ENCODE measurements around the gene BASP1. TPM values are rescaled to one million over a fixed set of nuclear protein-coding genes. Genes with fewer than 3 reads are reported as not detected.

The BASP1 gene
- total RNA-seq, 1 donor from 2014 or later, result 158 TPM

DNA sequence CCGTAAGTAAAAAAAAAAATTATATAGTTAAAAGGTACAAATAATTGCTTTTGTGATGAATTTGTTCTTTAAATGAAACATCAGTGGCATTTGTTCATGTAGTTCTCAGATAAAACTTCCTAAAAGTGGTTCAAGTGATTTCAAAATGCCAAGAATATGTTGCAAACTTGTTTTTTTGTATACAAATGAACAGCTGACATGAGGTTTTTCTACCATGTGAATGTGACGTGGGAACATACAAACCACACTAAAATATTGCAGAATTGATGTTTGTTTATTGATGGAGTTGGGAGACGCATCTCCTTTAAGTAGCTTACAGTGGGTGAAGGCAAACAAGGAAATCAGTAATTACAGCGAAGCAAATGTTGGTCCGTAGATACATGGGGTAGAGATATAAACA lies 16.9 kb downstream of the BASP1 start:
- peaks cover 15% of the 10 kb centered on the region for H3F3A ChIP-seq (ENCODE audit: low read depth)
- no peak overlapping the region for H3K27ac ChIP-seq
- H3K79me2 ChIP-seq (ENCODE audit: low read depth), result peaks cover 100% of the 10 kb centered on the region
- Mint-ChIP-seq H3K27ac (no peak overlapping the region), H3K36me3 (peaks cover 73% of the 10 kb centered on the region), H3K4me3 (no peak overlapping the region), H3K9me3 (peaks cover 65% of the 10 kb centered on the region), H3K4me1 (peaks cover 3% of the 10 kb centered on the region), H3K27me3 (ENCODE audit: insufficient read depth, low read depth) (peaks cover 3% of the 10 kb centered on the region)
- no peak overlapping the region for H3K4me3 ChIP-seq
- H3K36me3 ChIP-seq, result peaks cover 17% of the 10 kb centered on the region
- no peak overlapping the region for H3K4me2 ChIP-seq
- peaks cover 66% of the 10 kb centered on the region for H4K20me1 ChIP-seq (ENCODE audit: low read depth)
- no peaks in the 10 kb centered on the region for H3K9me3 ChIP-seq (ENCODE audit: low read depth)
- TF ChIP-seq, protein P1, sequence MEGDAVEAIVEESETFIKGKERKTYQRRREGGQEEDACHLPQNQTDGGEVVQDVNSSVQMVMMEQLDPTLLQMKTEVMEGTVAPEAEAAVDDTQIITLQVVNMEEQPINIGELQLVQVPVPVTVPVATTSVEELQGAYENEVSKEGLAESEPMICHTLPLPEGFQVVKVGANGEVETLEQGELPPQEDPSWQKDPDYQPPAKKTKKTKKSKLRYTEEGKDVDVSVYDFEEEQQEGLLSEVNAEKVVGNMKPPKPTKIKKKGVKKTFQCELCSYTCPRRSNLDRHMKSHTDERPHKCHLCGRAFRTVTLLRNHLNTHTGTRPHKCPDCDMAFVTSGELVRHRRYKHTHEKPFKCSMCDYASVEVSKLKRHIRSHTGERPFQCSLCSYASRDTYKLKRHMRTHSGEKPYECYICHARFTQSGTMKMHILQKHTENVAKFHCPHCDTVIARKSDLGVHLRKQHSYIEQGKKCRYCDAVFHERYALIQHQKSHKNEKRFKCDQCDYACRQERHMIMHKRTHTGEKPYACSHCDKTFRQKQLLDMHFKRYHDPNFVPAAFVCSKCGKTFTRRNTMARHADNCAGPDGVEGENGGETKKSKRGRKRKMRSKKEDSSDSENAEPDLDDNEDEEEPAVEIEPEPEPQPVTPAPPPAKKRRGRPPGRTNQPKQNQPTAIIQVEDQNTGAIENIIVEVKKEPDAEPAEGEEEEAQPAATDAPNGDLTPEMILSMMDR (IDR thresholded peaks at IDR 0.05), result no peak
- TF ChIP-seq EZH2phosphoT487 (IDR thresholded peaks at IDR 0.05) (no peak), EZH2 (IDR thresholded peaks at IDR 0.05) (no peak)
- DNase-seq (ENCODE audit: low spot score), result no peak
- H2AFZ ChIP-seq (replicated peaks), result no peak overlapping the region
- H3K27me3 ChIP-seq, result no peaks in the 10 kb centered on the region
- H3K9ac ChIP-seq, result no peak overlapping the region
- peaks cover 3% of the 10 kb centered on the region for H3K4me1 ChIP-seq

GRCh38 chr5:17235731-17236330 lies 18.4 kb downstream of the BASP1 start:
- Mint-ChIP-seq H3K4me3 (no peak overlapping the region), H3K4me1 (no peaks in the 10 kb centered on the region), H3K27me3 (ENCODE audit: insufficient read depth, low read depth) (peaks cover 3% of the 10 kb centered on the region), H3K9me3 (peaks cover 59% of the 10 kb centered on the region), H3K27ac (no peak overlapping the region), H3K36me3 (peaks cover 69% of the 10 kb centered on the region)
- DNase-seq (ENCODE audit: low spot score), result no peak
- Histone ChIP-seq H4K20me1 (ENCODE audit: low read depth) (peaks cover 66% of the 10 kb centered on the region), H3K4me3 (no peak overlapping the region), H3K27me3 (no peaks in the 10 kb centered on the region), H3K27ac (no peak overlapping the region), H2AFZ (replicated peaks) (no peak overlapping the region), H3K9me3 (ENCODE audit: low read depth) (no peaks in the 10 kb centered on the region), H3F3A (ENCODE audit: low read depth) (peaks cover 15% of the 10 kb centered on the region), H3K4me1 (peaks cover 3% of the 10 kb centered on the region), H3K79me2 (ENCODE audit: low read depth) (peaks cover 100% of the 10 kb centered on the region), H3K36me3 (peaks cover 17% of the 10 kb centered on the region), H3K9ac (no peak overlapping the region), H3K4me2 (no peak overlapping the region)
- TF ChIP-seq, protein P1 (IDR thresholded peaks at IDR 0.05), result no peak
- TF ChIP-seq EZH2phosphoT487 (IDR thresholded peaks at IDR 0.05) (no peak), EZH2 (IDR thresholded peaks at IDR 0.05) (no peak)

GRCh38 chr5:17238521-17239041 lies 21.1 kb downstream of the BASP1 start:
- Histone ChIP-seq H3K79me2 (ENCODE audit: low read depth) (peaks cover 100% of the 10 kb centered on the region), H3K9me3 (ENCODE audit: low read depth) (no peaks in the 10 kb centered on the region), H3F3A (ENCODE audit: low read depth) (peaks cover 13% of the 10 kb centered on the region), H2AFZ (replicated peaks) (no peak overlapping the region), H3K4me1 (peaks cover 13% of the 10 kb centered on the region), H3K4me3 (no peak overlapping the region), H3K27ac (no peak overlapping the region), H4K20me1 (ENCODE audit: low read depth) (peaks cover 72% of the 10 kb centered on the region), H3K27me3 (no peaks in the 10 kb centered on the region), H3K36me3 (peaks cover 8% of the 10 kb centered on the region), H3K9ac (no peak overlapping the region), H3K4me2 (no peak overlapping the region)
- peaks cover 63% of the 10 kb centered on the region for H3K36me3 Mint-ChIP-seq
- TF ChIP-seq EZH2phosphoT487 (IDR thresholded peaks at IDR 0.05), result no peak
- TF ChIP-seq, protein P1 (IDR thresholded peaks at IDR 0.05), result no peak
- no peak for TF ChIP-seq EZH2 (IDR thresholded peaks at IDR 0.05)
- H3K4me3 Mint-ChIP-seq, result no peak overlapping the region
- H3K4me1 Mint-ChIP-seq, result peaks cover 4% of the 10 kb centered on the region
- H3K9me3 Mint-ChIP-seq, result peaks cover 52% of the 10 kb centered on the region
- no peaks in the 10 kb centered on the region for H3K27me3 Mint-ChIP-seq (ENCODE audit: insufficient read depth, low read depth)
- H3K27ac Mint-ChIP-seq, result no peak overlapping the region
- DNase-seq (ENCODE audit: low spot score), result no peak
